Dendritic cell treated with granulocyte-macrophage colony-stimulating factor and Interleukin-4, amounts not matched to agents 40 ng/mL and 50 ng/mL, for 4 days (primary cell): ENCODE results near the gene PSMG4.
A peak's percentile ranks its signal among the peaks of the same experiment; 100 is the strongest.

Source experiments
- H3K27ac Mint-ChIP-seq: one replicate; pipeline ENCODE4 v1.8.0; 2022; ENCODE audit warnings: mild to moderate bottlenecking, mixed read lengths
- H3K27me3 Mint-ChIP-seq: one replicate; pipeline ENCODE4 v1.8.0; 2022; ENCODE audit warnings: mild to moderate bottlenecking, mixed read lengths
- H3K36me3 Mint-ChIP-seq: one replicate; pipeline ENCODE4 v1.8.0; 2022; ENCODE audit warnings: low read depth, mixed read lengths
- H3K4me1 Mint-ChIP-seq: one replicate; pipeline ENCODE4 v1.8.0; 2022; ENCODE audit warnings: low read depth, mixed read lengths
- H3K4me3 Mint-ChIP-seq: one replicate; pipeline ENCODE4 v1.8.0; 2022; ENCODE audit warnings: mild to moderate bottlenecking, moderate library complexity, mixed read lengths
- H3K9me3 Mint-ChIP-seq: one replicate; pipeline ENCODE4 v1.8.0; 2022; ENCODE audit warnings: mixed read lengths
- intact Hi-C: fragments of 100-400 bp; cut with micrococcal nuclease; formaldehyde crosslinking; loops from one replicate; pipeline ENCODE4 v1.15.0; 2022

The PSMG4 gene

DNA sequence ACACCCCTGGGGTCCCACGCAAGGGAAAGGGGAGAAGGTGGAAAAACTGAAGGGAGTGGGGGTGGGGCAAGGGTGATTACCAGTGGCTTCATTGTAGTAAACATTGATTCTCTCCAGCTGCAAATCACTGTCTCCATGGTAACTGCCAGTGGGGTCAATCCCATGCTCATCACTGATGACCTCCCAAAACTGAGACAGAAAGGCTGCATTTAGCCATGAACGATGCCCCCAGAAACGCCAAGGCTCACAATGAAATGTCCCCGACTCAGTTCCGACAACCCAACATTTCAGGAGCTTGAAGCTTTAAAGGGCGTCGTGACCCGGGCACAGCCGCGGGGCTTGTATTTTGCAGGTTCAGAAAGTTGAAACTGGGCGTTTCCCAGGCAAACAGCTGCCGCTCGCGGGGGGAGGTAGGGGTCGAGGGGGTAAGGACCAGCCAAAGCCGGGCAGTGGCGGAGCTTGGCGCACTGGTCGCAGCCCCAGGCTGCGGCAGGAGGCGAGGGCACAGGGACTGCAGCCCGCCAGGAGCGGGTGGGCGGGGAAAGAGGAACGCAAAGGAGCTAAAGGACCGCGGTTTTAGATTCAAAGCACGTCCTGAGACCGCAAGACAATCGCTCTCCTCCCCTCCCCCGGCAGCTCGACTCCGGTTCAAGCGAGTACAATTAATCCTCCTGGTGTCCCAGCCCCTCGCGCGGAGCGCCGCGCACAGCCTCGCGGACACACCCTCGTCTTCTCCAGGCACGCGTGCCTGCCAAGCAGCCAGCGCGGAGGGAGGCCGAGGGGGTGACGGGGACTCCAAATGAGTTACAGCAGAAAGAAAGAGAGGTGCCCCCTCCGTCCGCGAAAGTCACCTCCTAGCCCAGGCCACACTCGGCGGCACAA, 32.0 kb upstream of the PSMG4 start:
- peaks cover 47% of the 10 kb centered on the region for H3K4me1 Mint-ChIP-seq
- H3K27ac Mint-ChIP-seq = peak overlapping the region; percentile 31
- peak overlapping the region; percentile 71 for H3K4me3 Mint-ChIP-seq
- no peaks in the 10 kb centered on the region for H3K9me3 Mint-ChIP-seq
- no peaks in the 10 kb centered on the region for H3K36me3 Mint-ChIP-seq
- intact Hi-C loops = no loop called here
- H3K27me3 Mint-ChIP-seq = peaks cover 86% of the 10 kb centered on the region

- peak within 1 kb of the TSS; percentile 31 for H3K27ac Mint-ChIP-seq
- intact Hi-C loops = no loop called here
Observed at GRCh38 chr6:3227363-3228045, 31.2 kb upstream of the PSMG4 start, which contains the start of gene TUBB2B. Gene TUBB2B, minus strand, starts transcription at chr6:3227653. Its CDS starts 110 bp downstream, at chr6:3227543.

DNA sequence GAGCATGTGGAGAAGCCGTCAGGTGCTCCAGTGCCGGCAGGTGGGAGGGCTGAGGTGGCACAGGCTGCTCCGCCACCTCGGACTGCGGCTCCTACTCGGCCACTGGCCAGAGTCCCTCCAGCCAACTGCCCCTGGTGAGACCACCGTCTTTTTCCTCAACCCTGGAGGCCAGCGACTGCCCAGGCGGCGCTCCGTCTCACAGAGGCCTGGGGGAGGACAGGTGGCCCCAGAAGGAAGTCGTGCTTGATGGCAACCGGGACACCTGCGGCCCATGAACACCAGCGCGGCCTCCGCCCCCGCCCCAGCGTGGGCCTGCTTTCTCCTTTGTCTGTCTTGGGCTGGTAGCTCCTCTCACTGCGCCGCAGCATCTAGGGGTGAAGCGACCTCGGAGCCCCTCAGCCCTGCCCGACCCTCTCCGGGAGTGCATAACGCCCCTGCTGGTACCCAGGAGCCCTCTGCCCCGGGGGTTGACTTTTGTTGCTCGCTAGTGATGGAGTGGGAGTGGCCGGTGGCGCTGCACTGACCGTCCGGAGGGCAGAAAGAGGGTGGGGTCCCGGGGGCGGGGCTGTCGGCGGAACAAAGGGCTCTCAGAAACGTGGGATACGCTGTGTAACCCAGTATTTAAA, 30.6 kb upstream of the PSMG4 start:
- Mint-ChIP-seq H3K36me3 (no peaks in the 10 kb centered on the region), H3K27ac (no peak overlapping the region), H3K27me3 (peaks cover 90% of the 10 kb centered on the region), H3K4me1 (peaks cover 49% of the 10 kb centered on the region), H3K9me3 (no peaks in the 10 kb centered on the region), H3K4me3 (no peak overlapping the region)
- intact Hi-C loops = no loop called here

More at GRCh38 chr6:3227363-3228045, 31.2 kb upstream of the PSMG4 start, which contains the start of gene TUBB2B:
- H3K27me3 Mint-ChIP-seq = peaks cover 86% of the 10 kb centered on the region
- H3K36me3 Mint-ChIP-seq = no peaks in the 10 kb centered on the region
- peak within 1 kb of the TSS; percentile 71 for H3K4me3 Mint-ChIP-seq
- peaks cover 49% of the 10 kb centered on the region for H3K4me1 Mint-ChIP-seq
- no peaks in the 10 kb centered on the region for H3K9me3 Mint-ChIP-seq

- no peaks in the 10 kb centered on the region for H3K36me3 Mint-ChIP-seq
- H3K27me3 Mint-ChIP-seq = peaks cover 94% of the 10 kb centered on the region
- intact Hi-C loops = no loop called here
- H3K9me3 Mint-ChIP-seq = no peaks in the 10 kb centered on the region
- H3K4me3 Mint-ChIP-seq = peak overlapping the region; percentile 39
- no peak overlapping the region for H3K27ac Mint-ChIP-seq
- peaks cover 49% of the 10 kb centered on the region for H3K4me1 Mint-ChIP-seq
Observed at GRCh38 chr6:3228771-3229565, 29.8 kb upstream of the PSMG4 start.

- H3K9me3 Mint-ChIP-seq = no peaks in the 10 kb centered on the region
- H3K4me1 Mint-ChIP-seq = peaks cover 55% of the 10 kb centered on the region
- H3K27ac Mint-ChIP-seq = no peak overlapping the region
- no peaks in the 10 kb centered on the region for H3K36me3 Mint-ChIP-seq
- H3K27me3 Mint-ChIP-seq = peaks cover 95% of the 10 kb centered on the region
- intact Hi-C loops = no loop called here
- no peak overlapping the region for H3K4me3 Mint-ChIP-seq
Observed at GRCh38 chr6:3229566-3230178, 29.1 kb upstream of the PSMG4 start.

DNA sequence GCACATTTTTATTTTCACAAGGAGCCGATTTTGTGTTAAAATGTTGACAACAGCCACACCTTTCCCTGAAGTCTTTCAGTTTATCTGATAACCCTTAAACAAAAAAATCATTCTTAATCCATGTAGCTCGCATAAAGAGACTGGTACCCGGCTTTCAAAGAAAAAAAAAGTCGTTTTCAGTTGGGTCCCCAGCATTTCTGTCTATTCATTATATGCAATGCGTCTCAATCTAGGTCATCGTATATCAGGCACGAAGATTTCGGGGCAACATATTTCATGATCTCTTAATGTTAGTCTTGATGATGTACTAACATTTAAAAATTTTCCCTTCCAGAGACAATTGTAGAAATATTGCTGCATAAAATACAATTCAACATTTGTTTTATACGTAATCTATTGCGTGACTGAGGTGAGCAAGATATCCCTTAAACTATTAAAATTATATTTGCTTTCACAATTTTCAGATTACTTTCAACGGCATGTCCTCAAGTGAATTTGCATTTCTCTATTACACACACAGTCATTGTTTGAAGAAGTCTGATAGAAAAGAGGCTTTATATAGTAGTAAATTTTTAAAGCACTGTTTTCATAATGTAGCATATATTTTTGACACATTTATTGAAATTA, 28.4 kb upstream of the PSMG4 start:
- intact Hi-C loops = no loop called here
- H3K4me1 Mint-ChIP-seq = peaks cover 55% of the 10 kb centered on the region
- no peaks in the 10 kb centered on the region for H3K9me3 Mint-ChIP-seq
- H3K36me3 Mint-ChIP-seq = no peaks in the 10 kb centered on the region
- H3K27me3 Mint-ChIP-seq = peaks cover 95% of the 10 kb centered on the region
- H3K27ac Mint-ChIP-seq = no peak overlapping the region
- no peak overlapping the region for H3K4me3 Mint-ChIP-seq

- Mint-ChIP-seq H3K9me3 (no peaks in the 10 kb centered on the region), H3K27me3 (peaks cover 93% of the 10 kb centered on the region), H3K36me3 (no peaks in the 10 kb centered on the region), H3K4me1 (peaks cover 55% of the 10 kb centered on the region), H3K4me3 (peak overlapping the region; percentile 48), H3K27ac (no peak overlapping the region)
- intact Hi-C loops = no loop called here
Observed at GRCh38 chr6:3230900-3231246, 27.9 kb upstream of the PSMG4 start.

DNA sequence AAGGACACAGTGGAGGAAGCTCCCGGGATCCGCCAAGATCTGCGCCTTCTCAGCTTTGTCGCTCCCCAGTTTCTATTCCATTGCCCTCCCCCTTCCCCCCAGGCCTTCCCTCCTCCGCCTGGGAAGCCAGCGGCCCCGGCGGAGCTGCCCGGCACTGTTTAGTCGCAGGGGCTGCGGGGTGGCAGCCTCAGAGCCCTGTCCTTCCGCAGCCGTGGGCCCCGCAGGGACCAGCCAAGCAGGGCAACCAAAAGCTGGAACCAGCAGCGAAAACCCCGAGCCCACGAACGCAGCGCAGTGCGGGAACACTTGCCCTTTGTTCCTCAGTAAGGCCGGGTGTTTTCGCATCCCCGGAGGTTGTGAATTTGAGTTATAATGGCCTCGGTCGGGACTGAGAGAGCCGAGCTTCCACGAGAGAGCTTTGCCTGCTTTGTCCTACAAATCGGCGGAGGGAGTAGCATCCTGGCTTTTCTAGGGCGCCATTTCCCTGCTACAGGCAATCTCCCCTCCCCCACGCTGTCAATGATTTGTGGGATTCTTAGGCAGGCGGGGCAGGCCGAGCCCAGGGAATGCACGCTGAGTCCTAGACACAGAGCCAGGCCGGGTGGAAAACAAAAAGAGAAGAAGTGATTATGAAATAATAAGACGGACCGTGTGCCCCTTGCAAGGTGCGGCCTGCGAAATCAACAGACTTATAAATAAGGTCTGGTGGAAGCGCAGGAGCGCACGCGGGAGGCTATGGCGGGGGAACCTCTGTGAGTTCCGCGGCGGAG, 27.3 kb upstream of the PSMG4 start:
- no peaks in the 10 kb centered on the region for H3K36me3 Mint-ChIP-seq
- H3K4me3 Mint-ChIP-seq = peak overlapping the region; percentile 48
- intact Hi-C loops = no loop called here
- H3K27me3 Mint-ChIP-seq = peaks cover 92% of the 10 kb centered on the region
- H3K9me3 Mint-ChIP-seq = no peaks in the 10 kb centered on the region
- H3K4me1 Mint-ChIP-seq = peaks cover 55% of the 10 kb centered on the region
- peak overlapping the region; percentile 14 for H3K27ac Mint-ChIP-seq

GRCh38 chr6:3232017-3232945, 26.5 kb upstream of the PSMG4 start:
- H3K27me3 Mint-ChIP-seq = peaks cover 92% of the 10 kb centered on the region
- no peak overlapping the region for H3K4me3 Mint-ChIP-seq
- H3K27ac Mint-ChIP-seq = no peak overlapping the region
- H3K36me3 Mint-ChIP-seq = no peaks in the 10 kb centered on the region
- no peaks in the 10 kb centered on the region for H3K9me3 Mint-ChIP-seq
- intact Hi-C loops = no loop called here
- H3K4me1 Mint-ChIP-seq = peaks cover 46% of the 10 kb centered on the region

DNA sequence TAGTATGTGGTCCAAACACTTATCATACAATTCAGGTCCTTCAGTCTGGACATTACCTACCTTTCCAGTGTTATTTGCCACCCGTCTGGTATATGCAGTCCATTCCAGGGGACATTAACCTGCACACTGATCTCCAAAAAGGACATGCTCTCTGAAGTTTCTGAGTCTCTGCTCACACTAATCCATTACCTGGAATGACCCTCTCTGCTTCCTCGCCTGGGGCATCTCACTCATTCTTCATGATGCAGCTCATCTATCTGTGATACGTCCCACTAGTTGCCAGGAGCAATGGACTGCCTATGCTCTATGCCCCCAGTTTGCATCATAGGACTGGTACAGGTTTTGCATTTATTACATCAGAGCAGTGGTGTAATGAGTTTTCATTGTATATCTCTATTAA, 25.4 kb upstream of the PSMG4 start:
- intact Hi-C loops = no loop called here
- Mint-ChIP-seq H3K4me3 (no peak overlapping the region), H3K36me3 (no peaks in the 10 kb centered on the region), H3K27ac (no peak overlapping the region), H3K4me1 (peaks cover 45% of the 10 kb centered on the region), H3K9me3 (no peaks in the 10 kb centered on the region), H3K27me3 (peaks cover 92% of the 10 kb centered on the region)

DNA sequence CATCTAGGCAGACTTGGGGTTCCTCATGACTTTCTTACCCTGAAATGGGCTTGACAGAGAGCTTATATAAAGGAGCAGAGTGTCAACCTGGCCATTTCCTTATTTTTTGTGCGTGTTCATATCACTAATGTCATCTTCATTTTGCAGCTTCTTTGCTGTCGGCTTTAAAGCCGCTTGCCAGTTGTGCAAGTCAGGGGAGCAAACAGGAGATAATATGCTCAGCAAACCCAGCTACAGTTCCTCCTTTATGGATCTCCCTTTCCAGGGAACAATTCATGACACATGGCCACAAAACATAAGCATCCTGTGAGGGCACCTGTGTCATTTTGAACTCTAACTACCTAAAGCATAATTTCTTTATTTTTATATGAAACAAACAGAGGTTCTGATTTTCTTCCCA, 24.8 kb upstream of the PSMG4 start:
- peaks cover 92% of the 10 kb centered on the region for H3K27me3 Mint-ChIP-seq
- intact Hi-C loops = no loop called here

DNA sequence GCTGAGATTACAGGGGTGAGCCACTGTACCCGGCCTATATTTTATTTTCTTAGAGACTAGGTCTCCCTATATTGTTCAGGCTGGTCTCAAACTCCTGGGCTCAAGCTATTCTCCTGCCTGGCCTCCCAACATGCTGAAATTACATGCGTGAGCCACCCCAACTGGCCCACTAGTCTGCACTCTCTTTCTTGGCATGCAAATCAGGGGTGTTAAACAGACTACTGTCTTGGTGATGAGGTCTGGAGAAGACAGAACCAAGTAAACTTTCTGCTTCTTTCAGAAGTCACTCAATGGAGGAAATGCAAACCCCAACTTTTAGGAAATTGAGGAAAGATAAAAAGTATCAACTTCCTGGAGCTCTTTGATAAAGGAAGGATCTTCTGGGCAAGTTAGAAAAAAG, 23.3 kb upstream of the PSMG4 start:
- peaks cover 83% of the 10 kb centered on the region for H3K27me3 Mint-ChIP-seq
- H3K4me1 Mint-ChIP-seq = peaks cover 28% of the 10 kb centered on the region
- H3K4me3 Mint-ChIP-seq = no peak overlapping the region
- no peaks in the 10 kb centered on the region for H3K36me3 Mint-ChIP-seq
- no peak overlapping the region for H3K27ac Mint-ChIP-seq
- no peaks in the 10 kb centered on the region for H3K9me3 Mint-ChIP-seq
- intact Hi-C loops = no loop called here

More for the DNA sequence above, 24.8 kb upstream of the PSMG4 start:
- no peaks in the 10 kb centered on the region for H3K9me3 Mint-ChIP-seq
- no peak overlapping the region for H3K27ac Mint-ChIP-seq
- no peaks in the 10 kb centered on the region for H3K36me3 Mint-ChIP-seq
- no peak overlapping the region for H3K4me3 Mint-ChIP-seq
- H3K4me1 Mint-ChIP-seq = peaks cover 39% of the 10 kb centered on the region
